H7 (cell line): ENCODE results near the gene DNAI1. TPM values are rescaled to one million over a fixed set of nuclear protein-coding genes. Genes with fewer than 3 reads are reported as not detected.
"Not testable (repeated sequence)": the region's sequence is repeated elsewhere in the genome, so short reads cannot be mapped to it uniquely, and the experiment has no call there.

ENCODE experiments used
- DNase-seq: peaks from one replicate; pipeline ENCODE4 v3.0.0; 2012
- H3K27me3 ChIP-seq: 2 replicates; pipeline ENCODE4 v1.6.0; 2011; ENCODE audit warnings: mild to moderate bottlenecking, low read length; ENCODE audit not compliant: control insufficient read depth, insufficient read depth
- H3K36me3 ChIP-seq: replicated peaks from 2 replicates; pipeline ENCODE4 v1.5.1; 2011; ENCODE audit warnings: low read length; ENCODE audit not compliant: control insufficient read depth, insufficient read depth
- H3K4me3 ChIP-seq: 2 replicates; pipeline ENCODE4 v1.5.1; 2011; ENCODE audit warnings: low read depth, mild to moderate bottlenecking, control low read depth, low read length, moderate library complexity; ENCODE audit not compliant: insufficient read depth
- total RNA-seq: library from RNA; depleted of rRNA; stranded (reverse); fragments of >200 nt; shearing (Covaris generic); gene quantifications from 2 replicates; pipeline ENCODE4 v1.2.3, GENCODE V29; 2014

The DNAI1 gene
- total RNA-seq, 1 experiment from 2014 or later: 0.35 TPM

GRCh38 chr9:34519321-34520020 is 60.9 kb downstream of the DNAI1 start:
- Histone ChIP-seq H3K36me3 (no peaks in the 10 kb centered on the region), H3K27me3 (peaks cover 15% of the 10 kb centered on the region), H3K4me3 (no peak overlapping the region)
- peak; percentile 77 for DNase-seq

GRCh38 chr9:34520096-34520495 is 61.5 kb downstream of the DNAI1 start:
- no peak for DNase-seq
- H3K27me3 ChIP-seq: peaks cover 15% of the 10 kb centered on the region
- H3K36me3 ChIP-seq: no peaks in the 10 kb centered on the region
- no peak overlapping the region for H3K4me3 ChIP-seq

GRCh38 chr9:34520505-34521385 is 62.1 kb downstream of the DNAI1 start:
- no peak for DNase-seq
- H3K36me3 ChIP-seq: no peaks in the 10 kb centered on the region
- H3K27me3 ChIP-seq: peaks cover 15% of the 10 kb centered on the region
- H3K4me3 ChIP-seq: no peak overlapping the region

- peaks cover 15% of the 10 kb centered on the region for H3K27me3 ChIP-seq
- no peak for DNase-seq
- no peaks in the 10 kb centered on the region for H3K36me3 ChIP-seq
- no peak overlapping the region for H3K4me3 ChIP-seq
Observed at GRCh38 chr9:34521406-34522045, 62.9 kb downstream of the DNAI1 start.

- no peaks in the 10 kb centered on the region for H3K36me3 ChIP-seq
- peak overlapping the region; percentile 51 for H3K4me3 ChIP-seq
- peaks cover 15% of the 10 kb centered on the region for H3K27me3 ChIP-seq
- DNase-seq: no peak
Observed at GRCh38 chr9:34522091-34522887, 63.7 kb downstream of the DNAI1 start.

GRCh38 chr9:34522971-34523797 is 64.6 kb downstream of the DNAI1 start, which contains the start of gene ENHO:
Gene ENHO (minus strand): TSS chr9:34522990. CDS start chr9:34521695, 1,295 bp downstream.
- no peaks in the 10 kb centered on the region for H3K36me3 ChIP-seq
- peak within 1 kb of the TSS; percentile 51 for H3K4me3 ChIP-seq
- DNase-seq: peak; percentile 100
- peaks cover 15% of the 10 kb centered on the region for H3K27me3 ChIP-seq

GRCh38 chr9:34524349-34524748 is 65.7 kb downstream of the DNAI1 start:
- Histone ChIP-seq H3K4me3 (no peak overlapping the region), H3K27me3 (peaks cover 15% of the 10 kb centered on the region), H3K36me3 (no peaks in the 10 kb centered on the region)
- DNase-seq: no peak

GRCh38 chr9:34526026-34526425 is 67.4 kb downstream of the DNAI1 start:
- Histone ChIP-seq H3K36me3 (no peaks in the 10 kb centered on the region), H3K27me3 (peaks cover 13% of the 10 kb centered on the region)
- no peak for DNase-seq

GRCh38 chr9:34532041-34532440 is 73.4 kb downstream of the DNAI1 start:
- not testable (repeated sequence) for DNase-seq, H3K36me3 ChIP-seq, H3K4me3 ChIP-seq, H3K27me3 ChIP-seq

More at GRCh38 chr9:34526026-34526425, 67.4 kb downstream of the DNAI1 start:
- no peak overlapping the region for H3K4me3 ChIP-seq

GRCh38 chr9:34536685-34537084 is 78.1 kb downstream of the DNAI1 start:
- no peaks in the 10 kb centered on the region for H3K36me3 ChIP-seq
- no peak overlapping the region for H3K4me3 ChIP-seq
- no peak for DNase-seq
- H3K27me3 ChIP-seq: no peaks in the 10 kb centered on the region

GRCh38 chr9:34540827-34541226 is 82.2 kb downstream of the DNAI1 start:
- no peak for DNase-seq
- Histone ChIP-seq H3K27me3 (no peaks in the 10 kb centered on the region), H3K4me3 (no peak overlapping the region), H3K36me3 (no peaks in the 10 kb centered on the region)

GRCh38 chr9:34541540-34541939 is 82.9 kb downstream of the DNAI1 start:
- Histone ChIP-seq H3K36me3 (no peaks in the 10 kb centered on the region), H3K4me3 (no peak overlapping the region), H3K27me3 (no peaks in the 10 kb centered on the region)
- DNase-seq: no peak

- Histone ChIP-seq H3K27me3 (no peaks in the 10 kb centered on the region), H3K4me3 (no peak overlapping the region), H3K36me3 (no peaks in the 10 kb centered on the region)
- DNase-seq: no peak
Observed at GRCh38 chr9:34544035-34544434, 85.4 kb downstream of the DNAI1 start.
